HAP-1 (cell line): ENCODE results near the gene SLFN12L.
"Not testable (repeated sequence)": the region's sequence is repeated elsewhere in the genome, so short reads cannot be mapped to it uniquely, and the experiment has no call there.

Source experiments
- DNase-seq, 2 experiments: peaks; one replicate each; pipeline ENCODE4 v3.0.0-alpha.2; 2016 to 2020; ENCODE audit warnings: low spot score in 2 of 2
- H3K27me3 ChIP-seq: fragments of 250-450 bp; sonication (Bioruptor Pico); 2 replicates; pipeline ENCODE4 v1.5.1; 2020; ENCODE audit warnings: low read depth, mild to moderate bottlenecking, moderate library complexity
- H3K36me3 ChIP-seq: fragments of 250-450 bp; sonication (Bioruptor Pico); replicated peaks from 2 replicates; pipeline ENCODE4 v1.5.1; 2020; ENCODE audit warnings: mild to moderate bottlenecking
- H3K4me1 ChIP-seq: fragments of 250-450 bp; sonication (Bioruptor Pico); 2 replicates; pipeline ENCODE4 v1.5.1; 2020; ENCODE audit warnings: mild to moderate bottlenecking
- H3K4me3 ChIP-seq: fragments of 250-450 bp; sonication (Bioruptor Pico); 2 replicates; pipeline ENCODE4 v1.5.1; 2020; ENCODE audit warnings: mild to moderate bottlenecking, moderate library complexity
- H3K9me3 ChIP-seq: fragments of 250-450 bp; sonication (Bioruptor Pico); 2 replicates; pipeline ENCODE4 v1.5.1; 2020; ENCODE audit warnings: mild to moderate bottlenecking, moderate library complexity
- in situ Hi-C: fragments of 300-500 bp; cut with MboI; formaldehyde crosslinking; loops from 3 replicates; pipeline ENCODE4 v1.14.3; 2020; ENCODE audit warnings: low sequenced_read_pairs, inconsistent platforms, mixed read lengths

SLFN12L gene

GRCh38 chr17:35536664-35537171 is 760 bp downstream of the SLFN12L start:
- no peaks in the 10 kb centered on the region; the same call in none of the 2 replicates for H3K4me1 ChIP-seq

GRCh38 chr17:35535406-35535805 is 2.1 kb downstream of the SLFN12L start:
- not testable (repeated sequence) for H3K9me3 ChIP-seq, H3K36me3 ChIP-seq, H3K27me3 ChIP-seq, DNase-seq, H3K4me1 ChIP-seq, H3K4me3 ChIP-seq
- in situ Hi-C loops: loop anchor here (5.0 to 25.0 kb wide), 3 partner anchors 223 to 1123 kb away; no protein-coding TSS in a partner anchor

More at GRCh38 chr17:35536664-35537171, 760 bp downstream of the SLFN12L start:
- no peak for DNase-seq
- H3K27me3 ChIP-seq: no peaks in the 10 kb centered on the region; the same call in 1 of the 2 replicates
- no peak overlapping the region for H3K4me3 ChIP-seq
- H3K9me3 ChIP-seq: no peaks in the 10 kb centered on the region
- H3K36me3 ChIP-seq: no peaks in the 10 kb centered on the region
- in situ Hi-C loops: loop anchor here (5.0 to 25.0 kb wide), 3 partner anchors 224 to 1124 kb away; no protein-coding TSS in a partner anchor

- Histone ChIP-seq H3K9me3 (no peaks in the 10 kb centered on the region), H3K27me3 (no peaks in the 10 kb centered on the region; the same call in 1 of the 2 replicates), H3K4me1 (no peaks in the 10 kb centered on the region; the same call in 1 of the 2 replicates), H3K36me3 (no peaks in the 10 kb centered on the region), H3K4me3 (no peak overlapping the region)
- DNase-seq: no peak
- in situ Hi-C loops: loop anchor here (5.0 to 25.0 kb wide), 3 partner anchors 222 to 1122 kb away; no protein-coding TSS in a partner anchor
These were observed 2.8 kb downstream of the SLFN12L start for GRCh38 chr17:35534576-35535093.

- Histone ChIP-seq H3K4me1 (no peaks in the 10 kb centered on the region), H3K36me3 (no peaks in the 10 kb centered on the region), H3K27me3 (no peaks in the 10 kb centered on the region), H3K9me3 (no peaks in the 10 kb centered on the region), H3K4me3 (no peak overlapping the region)
- in situ Hi-C loops: loop anchor here (25.0 kb wide), 2 partner anchors 369 to 1119 kb away; no protein-coding TSS in a partner anchor
- DNase-seq: no peak
These were observed 6.3 kb downstream of the SLFN12L start for GRCh38 chr17:35531160-35531559.

GRCh38 chr17:35529866-35530265 is 7.6 kb downstream of the SLFN12L start:
- Histone ChIP-seq H3K4me1 (no peaks in the 10 kb centered on the region), H3K4me3 (no peak overlapping the region), H3K9me3 (no peaks in the 10 kb centered on the region), H3K36me3 (no peaks in the 10 kb centered on the region), H3K27me3 (no peaks in the 10 kb centered on the region)
- in situ Hi-C loops: loop anchor here (25.0 kb wide), 2 partner anchors 368 to 1118 kb away; no protein-coding TSS in a partner anchor
- DNase-seq: no peak

- in situ Hi-C loops: loop anchor here (25.0 kb wide), 2 partner anchors 367 to 1117 kb away; no protein-coding TSS in a partner anchor
- H3K36me3 ChIP-seq, DNase-seq, H3K4me3 ChIP-seq, H3K9me3 ChIP-seq, H3K27me3 ChIP-seq, H3K4me1 ChIP-seq: not testable (repeated sequence)
These were observed 8.2 kb downstream of the SLFN12L start for GRCh38 chr17:35529326-35529725.

- Histone ChIP-seq H3K4me3 (no peak overlapping the region), H3K27me3 (peaks cover 26% of the 10 kb centered on the region), H3K4me1 (no peaks in the 10 kb centered on the region), H3K36me3 (no peaks in the 10 kb centered on the region), H3K9me3 (no peaks in the 10 kb centered on the region)
- DNase-seq: no peak
- in situ Hi-C loops: no loop called here
These were observed 14.2 kb downstream of the SLFN12L start for GRCh38 chr17:35523296-35523695.

- DNase-seq, H3K9me3 ChIP-seq, H3K4me3 ChIP-seq, H3K4me1 ChIP-seq, in situ Hi-C loops, H3K36me3 ChIP-seq: not testable (repeated sequence)
- peaks cover 26% of the 10 kb centered on the region for H3K27me3 ChIP-seq
These were observed 15.7 kb downstream of the SLFN12L start for GRCh38 chr17:35521654-35522256.

GRCh38 chr17:35521150-35521549 is 16.3 kb downstream of the SLFN12L start:
- in situ Hi-C loops: no loop called here
- no peaks in the 10 kb centered on the region for H3K9me3 ChIP-seq
- no peaks in the 10 kb centered on the region for H3K4me1 ChIP-seq
- peaks cover 26% of the 10 kb centered on the region for H3K27me3 ChIP-seq
- DNase-seq: no peak
- H3K4me3 ChIP-seq: no peak overlapping the region
- no peaks in the 10 kb centered on the region for H3K36me3 ChIP-seq

GRCh38 chr17:35519906-35520442 is 17.5 kb downstream of the SLFN12L start:
- Histone ChIP-seq H3K9me3 (no peaks in the 10 kb centered on the region), H3K27me3 (peaks cover 26% of the 10 kb centered on the region), H3K36me3 (no peaks in the 10 kb centered on the region), H3K4me1 (no peaks in the 10 kb centered on the region), H3K4me3 (no peak overlapping the region)
- no peak for DNase-seq
- in situ Hi-C loops: no loop called here

- Histone ChIP-seq H3K4me3 (no peak overlapping the region), H3K36me3 (no peaks in the 10 kb centered on the region), H3K4me1 (no peaks in the 10 kb centered on the region), H3K27me3 (peaks cover 26% of the 10 kb centered on the region), H3K9me3 (no peaks in the 10 kb centered on the region)
- DNase-seq: no peak
- in situ Hi-C loops: no loop called here
These were observed 18.0 kb downstream of the SLFN12L start for GRCh38 chr17:35519439-35519838.

GRCh38 chr17:35518431-35518830 is 19.0 kb downstream of the SLFN12L start:
- in situ Hi-C loops, DNase-seq, H3K4me1 ChIP-seq, H3K36me3 ChIP-seq, H3K4me3 ChIP-seq, H3K9me3 ChIP-seq: not testable (repeated sequence)
- peaks cover 21% of the 10 kb centered on the region for H3K27me3 ChIP-seq

GRCh38 chr17:35515027-35515426 is 22.5 kb downstream of the SLFN12L start:
- no peak for DNase-seq
- no peaks in the 10 kb centered on the region for H3K27me3 ChIP-seq
- no peaks in the 10 kb centered on the region for H3K36me3 ChIP-seq
- H3K9me3 ChIP-seq: no peaks in the 10 kb centered on the region
- H3K4me1 ChIP-seq: no peaks in the 10 kb centered on the region
- in situ Hi-C loops: no loop called here
- no peak overlapping the region for H3K4me3 ChIP-seq

GRCh38 chr17:35514564-35514963 is 22.9 kb downstream of the SLFN12L start:
- no peak for DNase-seq
- in situ Hi-C loops: no loop called here
- no peak overlapping the region for H3K4me3 ChIP-seq
- H3K27me3 ChIP-seq: no peaks in the 10 kb centered on the region
- no peaks in the 10 kb centered on the region for H3K36me3 ChIP-seq
- H3K4me1 ChIP-seq: no peaks in the 10 kb centered on the region
- no peaks in the 10 kb centered on the region for H3K9me3 ChIP-seq
